AG20443 (cell line): ENCODE data around the gene ZNF354B.

Experiments
- DNase-seq: peaks from one replicate; pipeline ENCODE4 v3.0.0; 2012; ENCODE audit warnings: low spot score, mixed read lengths

Gene ZNF354B

DNA sequence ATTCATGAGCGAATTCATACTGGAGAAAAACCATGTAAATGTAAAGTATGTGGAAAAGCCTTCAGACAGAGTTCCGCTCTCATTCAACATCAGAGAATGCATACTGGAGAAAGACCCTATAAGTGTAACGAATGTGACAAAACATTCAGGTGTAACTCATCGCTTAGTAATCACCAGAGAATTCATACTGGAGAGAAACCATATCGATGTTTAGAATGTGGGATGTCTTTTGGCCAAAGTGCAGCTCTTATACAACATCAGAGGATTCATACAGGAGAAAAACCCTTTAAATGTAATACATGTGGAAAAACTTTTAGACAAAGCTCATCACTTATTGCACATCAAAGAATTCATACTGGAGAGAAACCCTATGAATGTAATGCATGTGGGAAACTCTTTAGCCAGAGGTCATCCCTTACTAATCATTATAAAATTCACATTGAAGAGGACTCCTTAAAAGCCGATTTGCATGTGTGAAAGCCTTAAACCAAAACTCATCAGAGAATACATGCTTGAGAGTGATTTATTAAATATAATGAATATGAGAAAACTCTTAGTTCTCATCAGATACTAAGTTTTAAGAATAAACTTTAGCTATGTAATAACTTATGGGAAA, 24.2 kb downstream of the ZNF354B start:
- no peak for DNase-seq

DNA sequence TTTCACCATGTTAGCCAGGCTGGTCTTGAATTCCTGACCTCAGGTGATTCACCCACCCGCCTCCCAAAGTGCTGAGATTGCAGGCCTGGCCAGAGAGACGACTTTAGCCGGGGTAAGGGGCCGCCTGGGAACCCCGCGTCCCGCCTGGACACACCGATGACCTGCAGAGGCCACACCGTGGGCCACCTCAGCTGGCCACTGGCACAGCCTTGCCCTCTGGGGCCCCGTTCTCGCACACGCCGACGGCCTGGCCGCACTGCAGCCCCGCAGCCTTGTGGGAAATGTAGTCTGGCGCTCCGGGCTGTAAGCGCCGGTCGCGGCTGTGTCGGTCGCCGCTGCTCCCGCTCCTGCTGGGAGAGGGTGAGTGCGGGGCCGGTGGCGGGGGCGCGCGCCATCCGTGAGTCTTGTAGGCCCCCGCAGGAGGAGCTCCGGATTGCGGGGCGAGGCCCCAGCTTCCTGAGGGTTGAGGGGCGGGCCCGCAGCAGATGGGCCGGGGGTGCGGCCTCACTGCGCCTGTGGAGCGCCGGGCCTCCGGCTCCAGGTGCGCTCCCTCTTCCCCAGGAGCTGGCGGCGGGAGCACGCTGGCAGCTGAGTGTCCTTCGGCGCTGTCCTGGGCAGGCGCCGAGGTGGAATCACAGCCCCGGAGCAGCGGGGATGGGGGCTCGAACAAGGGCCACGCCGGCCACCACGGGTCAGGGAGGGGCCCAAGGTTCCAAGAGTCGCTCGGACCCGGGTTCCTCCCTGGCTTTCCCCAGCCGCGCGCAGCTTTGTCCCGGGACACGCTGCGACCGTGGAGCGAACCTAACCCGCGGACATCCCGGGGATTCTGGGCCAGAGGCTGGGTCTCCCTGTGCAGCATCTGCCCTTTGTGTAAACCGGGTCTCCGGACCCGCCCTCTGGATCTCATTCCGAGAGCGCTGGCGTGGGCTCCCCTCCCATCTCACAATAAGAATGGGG, 36.1 kb downstream of the ZNF354B start, which contains the start of gene ZFP2:
ZFP2 (plus strand) TSS at position 299 of the 957 bp plus-strand sequence. CDS start 35,401 bp downstream, outside the sequence.
- DNase-seq: peak; percentile 86

DNA sequence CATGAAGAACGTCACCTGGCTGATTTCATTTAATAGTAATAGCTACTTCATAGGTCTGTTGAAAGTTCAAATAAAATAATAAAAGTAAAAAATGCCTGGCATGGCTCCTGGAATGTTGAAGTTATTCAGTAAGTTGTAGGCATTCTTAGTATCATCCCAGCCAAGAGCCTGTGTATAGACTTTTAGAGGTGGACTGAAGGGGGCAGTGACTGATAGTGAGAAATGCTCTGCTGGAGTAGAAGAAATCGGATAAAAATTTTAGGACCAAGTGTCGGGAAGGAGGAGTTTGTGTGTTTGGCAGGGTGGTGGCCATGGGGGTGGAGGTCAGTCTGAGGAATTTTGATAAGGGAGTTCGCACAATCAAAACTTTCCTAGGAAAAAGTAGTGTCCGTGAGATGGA, 39.5 kb downstream of the ZNF354B start:
- no peak for DNase-seq

DNA sequence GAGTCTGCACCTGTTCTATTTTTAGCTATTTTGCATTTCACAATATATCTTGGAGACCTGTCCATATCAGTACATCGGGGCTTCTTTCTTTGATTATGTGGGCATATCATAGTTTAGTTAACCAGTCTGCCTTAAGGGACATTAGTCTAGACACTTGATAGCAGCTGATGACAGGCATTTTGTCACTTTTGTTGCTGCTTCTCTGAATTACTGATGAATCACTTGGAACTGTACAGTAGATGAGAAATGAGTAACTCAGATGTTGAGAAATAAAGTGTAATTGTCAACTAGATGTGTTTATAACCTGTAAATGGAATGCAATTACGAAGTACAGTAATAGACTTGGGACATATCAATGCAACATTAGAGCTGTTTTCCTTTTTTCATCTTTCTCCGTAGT, 43.1 kb downstream of the ZNF354B start:
- DNase-seq: no peak

DNA sequence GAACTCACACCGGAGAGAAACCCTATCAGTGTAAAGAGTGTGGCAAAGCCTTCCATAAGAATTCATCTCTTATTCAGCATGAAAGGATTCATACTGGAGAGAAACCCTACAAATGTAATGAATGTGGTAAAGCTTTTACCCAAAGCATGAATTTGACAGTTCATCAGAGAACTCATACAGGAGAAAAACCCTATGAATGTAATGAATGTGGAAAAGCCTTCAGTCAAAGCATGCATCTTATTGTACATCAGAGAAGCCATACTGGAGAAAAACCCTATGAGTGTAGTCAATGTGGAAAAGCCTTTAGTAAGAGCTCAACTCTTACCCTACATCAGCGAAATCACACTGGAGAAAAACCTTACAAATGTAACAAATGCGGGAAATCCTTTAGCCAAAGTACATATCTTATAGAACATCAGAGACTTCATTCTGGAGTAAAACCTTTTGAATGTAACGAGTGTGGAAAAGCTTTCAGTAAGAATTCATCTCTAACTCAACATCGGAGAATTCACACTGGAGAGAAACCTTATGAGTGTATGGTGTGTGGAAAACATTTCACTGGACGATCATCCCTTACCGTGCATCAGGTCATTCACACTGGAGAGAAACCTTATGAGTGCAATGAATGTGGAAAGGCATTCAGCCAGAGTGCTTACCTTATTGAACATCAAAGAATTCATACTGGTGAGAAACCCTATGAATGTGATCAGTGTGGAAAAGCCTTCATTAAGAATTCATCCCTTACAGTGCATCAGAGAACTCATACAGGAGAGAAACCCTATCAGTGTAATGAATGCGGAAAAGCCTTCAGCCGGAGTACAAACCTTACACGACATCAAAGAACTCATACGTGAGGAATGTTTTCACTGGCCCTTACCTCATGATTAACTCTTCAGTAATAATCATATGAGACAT, 72.3 kb downstream of the ZNF354B start:
- DNase-seq: no peak
